H54 (cell line): Measurements from ENCODE around the gene GRM4.

Experiments used
- DNase-seq: peaks from one replicate; pipeline ENCODE4 v3.0.0; 2011; ENCODE audit warnings: low spot score, mixed read lengths; ENCODE audit not compliant: insufficient read length
- FAIRE-seq: peaks from 3 replicates; lab custom pipeline; 2011; peaks lifted over from hg19 to GRCh38; lab: Jason Lieb, UNC
- POLR2A ChIP-seq: IDR thresholded peaks from 2 replicates; pipeline ENCODE4 v1.6.1; 2011; ENCODE audit warnings: low read depth, mild to moderate bottlenecking, low read length

GRM4 gene

GRCh38 chr6:33995309-33996119, 150.4 kb downstream of the GRM4 start:
- FAIRE-seq (no peak), DNase-seq (no peak)
- no peak for TF ChIP-seq POLR2A

GRCh38 chr6:33994472-33995308, 151.2 kb downstream of the GRM4 start:
- FAIRE-seq (no peak), DNase-seq (no peak)
- no peak for TF ChIP-seq POLR2A

GRCh38 chr6:33993653-33994471, 152.0 kb downstream of the GRM4 start:
- no peak for TF ChIP-seq POLR2A
- no peak for DNase-seq
- no peak for FAIRE-seq

- no peak for TF ChIP-seq POLR2A
- DNase-seq (no peak), FAIRE-seq (no peak)
Measured at GRCh38 chr6:33993091-33993490, 152.8 kb downstream of the GRM4 start.

- FAIRE-seq (no peak), DNase-seq (no peak)
- TF ChIP-seq POLR2A = no peak
Measured at GRCh38 chr6:33992191-33992590, 153.7 kb downstream of the GRM4 start.

- no peak for FAIRE-seq
- DNase-seq = no peak
- TF ChIP-seq POLR2A = no peak
Measured at GRCh38 chr6:33991610-33992009, 154.3 kb downstream of the GRM4 start.

GRCh38 chr6:33990061-33990541, 155.8 kb downstream of the GRM4 start:
- no peak for TF ChIP-seq POLR2A
- no peak for FAIRE-seq
- no peak for DNase-seq

GRCh38 chr6:33989016-33989854, 156.7 kb downstream of the GRM4 start:
- no peak for TF ChIP-seq POLR2A
- no peak for FAIRE-seq
- DNase-seq = no peak

- TF ChIP-seq POLR2A = no peak
- DNase-seq = no peak
- no peak for FAIRE-seq
Measured at GRCh38 chr6:33988121-33989015, 157.5 kb downstream of the GRM4 start.

GRCh38 chr6:33987531-33988021, 158.3 kb downstream of the GRM4 start:
- DNase-seq = no peak
- TF ChIP-seq POLR2A = no peak
- no peak for FAIRE-seq

- TF ChIP-seq POLR2A = no peak
- DNase-seq (no peak), FAIRE-seq (no peak)
Measured at GRCh38 chr6:33985947-33986346, 159.9 kb downstream of the GRM4 start.
